ENCODE measurements around the gene SLC19A2.

DNA sequence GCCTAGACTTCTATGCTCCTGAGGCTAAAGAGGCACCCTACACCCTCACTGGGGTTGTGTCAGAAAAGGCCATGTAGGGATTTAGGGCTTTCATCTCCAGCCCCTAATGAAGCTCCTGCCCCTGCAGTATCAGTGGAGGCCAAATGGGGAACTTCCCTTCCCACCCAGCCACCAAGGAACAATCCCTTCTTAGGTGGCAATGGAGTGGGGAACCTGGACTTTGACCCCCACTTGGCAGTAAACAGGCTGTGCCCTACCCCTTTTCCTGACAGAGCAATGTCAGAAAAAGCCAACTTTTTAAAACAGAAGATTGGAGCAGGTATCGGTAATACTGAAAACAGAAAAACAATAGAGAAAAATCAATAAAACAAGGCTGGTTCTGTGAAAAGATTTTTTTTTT is 35.5 kb upstream of the SLC19A2 start:
- TF ChIP-seq CTCF (conservative IDR thresholded peaks at IDR 0.05; ENCODE audit: low read length), result no peak
- TF ChIP-seq EZH2phosphoT487 (IDR thresholded peaks at IDR 0.05; ENCODE audit: borderline replicate concordance), result no peak

Measured in Loucy (cell line).